Esophagus squamous epithelium (tissue), 5 donors: ENCODE measurements around the gene DBN1. TPM values are rescaled to one million over a fixed set of nuclear protein-coding genes. Genes with fewer than 3 reads are reported as not detected.

Experiments
- DNase-seq: peaks from one replicate; lab custom pipeline; 2025; lab: John Stamatoyannopoulos, UW
- H3K27ac ChIP-seq, 4 donors: fragments of 200-600 bp; sonication (generic); one replicate each; pipeline ENCODE4 v1.5.1; 2016 to 2019; ENCODE audit warnings: mild to moderate bottlenecking in 1 of 4
- H3K27me3 ChIP-seq, 4 donors: fragments of 200-600 bp; sonication (generic); 1 replicate in 3 of 4; 2 replicates in 1 of 4; pipeline versions ENCODE4 v1.5.1 to v1.6.0; 2017 to 2021; ENCODE audit warnings: antibody characterized with exemption in 1 of 4
- H3K36me3 ChIP-seq, 3 donors: fragments of 200-600 bp; sonication (generic); one replicate each; pipeline ENCODE4 v1.5.1; 2016 to 2019
- H3K4me1 ChIP-seq, 3 donors: fragments of 200-600 bp; sonication (generic); one replicate each; pipeline ENCODE4 v1.5.1; 2017 to 2019
- H3K4me3 ChIP-seq, 4 donors: fragments of 200-600 bp; sonication (generic); 1 replicate in 3 of 4; 2 replicates in 1 of 4; pipeline ENCODE4 v1.5.1; 2016 to 2019; ENCODE audit warnings: mild to moderate bottlenecking in 2 of 4, moderate library complexity in 1 of 4
- H3K9me3 ChIP-seq, 3 donors: fragments of 200-600 bp; sonication (generic); one replicate each; pipeline ENCODE4 v1.5.1; 2016 to 2019
- POLR2A ChIP-seq, 4 donors: fragments of 450-650 bp; IDR thresholded peaks; one replicate each; pipeline ENCODE4 v1.6.1; 2017; ENCODE audit warnings: antibody characterized with exemption in 4 of 4, mild to moderate bottlenecking in 4 of 4, moderate library complexity in 3 of 4
- WGBS, 2 donors: methylation state at CpG; one replicate each; pipeline ENCODE4 v1.1.5; 2018; 5-methylcytosine and 5-hydroxymethylcytosine counted together
- intact Hi-C: fragments of 100-400 bp; cut with DNase I; formaldehyde crosslinking; loops from one replicate; pipeline ENCODE4 v1.15.0; 2022
- total RNA-seq, 4 donors: library from RNA; depleted of rRNA; stranded (reverse); fragments of >200 nt; gene quantifications; one replicate each; pipeline ENCODE4 v1.1.0, GENCODE V29; 2016
- TF ChIP-seq, protein P1 (sequence below), 6 experiments: fragments of 450-650 bp in 4 of 6; fragments of 200-600 bp in 2 of 6; sonication (generic) in 2 of 6; IDR thresholded peaks; one replicate each; pipeline ENCODE4 v1.5.1; 2016 to 2019; ENCODE audit warnings: antibody characterized with exemption in 6 of 6, mild to moderate bottlenecking in 4 of 6, moderate library complexity in 4 of 6
- donor health status: DM: yes; HTN: yes; CAD: no.

DBN1 gene
- total RNA-seq, 4 donors from 2014 or later, result 11.9 to 51.1 (median 27.2) TPM

DNA sequence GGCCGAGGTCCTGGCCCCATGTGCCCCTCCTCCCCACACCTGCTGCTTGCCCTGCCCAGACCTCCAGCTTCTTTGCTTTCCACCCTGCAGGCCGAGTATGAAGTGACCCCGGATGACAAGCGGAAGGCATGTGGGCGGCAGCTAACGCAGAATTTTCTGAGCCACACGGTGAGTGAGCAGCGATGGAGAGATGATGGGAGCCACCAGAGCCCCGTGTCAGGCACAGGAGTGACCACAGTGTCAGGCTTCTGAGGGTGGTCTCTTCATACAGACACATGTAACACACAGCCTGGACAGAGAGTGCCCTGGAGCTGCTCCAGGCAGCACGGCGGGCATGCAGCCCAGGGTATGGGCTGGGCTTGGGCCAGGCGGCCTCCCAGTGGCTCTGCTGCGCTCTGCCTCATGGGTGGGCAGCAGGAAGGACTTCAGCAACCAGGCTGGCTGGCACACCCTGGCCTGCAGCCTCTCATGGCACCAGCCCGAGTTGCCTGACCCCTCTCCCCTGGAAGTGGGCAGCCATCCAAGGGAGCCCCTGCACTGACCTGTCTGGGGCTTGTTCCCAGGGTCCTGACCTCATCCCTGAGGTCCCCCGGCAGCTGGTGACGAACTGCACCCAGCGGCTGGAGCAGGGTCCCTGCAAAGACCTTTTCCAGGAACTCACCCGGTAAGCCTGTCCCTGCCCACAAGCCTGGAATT lies 41.1 kb downstream of the DBN1 start:
- Histone ChIP-seq H3K4me3 (peak overlapping the region in 1 of 4 donors; percentile 6), H3K27me3 (no peaks in the 10 kb centered on the region), H3K9me3 (no peaks in the 10 kb centered on the region), H3K4me1 (peaks cover 48 to 69% (median 56%) of the 10 kb centered on the region in 3 donors), H3K36me3 (peaks cover 46 to 67% (median 49%) of the 10 kb centered on the region in 3 donors), H3K27ac (peak overlapping the region; percentile 65 to 98 (median 86))
- 87 to 100% methylated on average over 2 to 6 of the region's 18 CpGs for WGBS, 2 donors
- intact Hi-C loops, result no loop called here
- no peak for DNase-seq
- TF ChIP-seq, protein P1, sequence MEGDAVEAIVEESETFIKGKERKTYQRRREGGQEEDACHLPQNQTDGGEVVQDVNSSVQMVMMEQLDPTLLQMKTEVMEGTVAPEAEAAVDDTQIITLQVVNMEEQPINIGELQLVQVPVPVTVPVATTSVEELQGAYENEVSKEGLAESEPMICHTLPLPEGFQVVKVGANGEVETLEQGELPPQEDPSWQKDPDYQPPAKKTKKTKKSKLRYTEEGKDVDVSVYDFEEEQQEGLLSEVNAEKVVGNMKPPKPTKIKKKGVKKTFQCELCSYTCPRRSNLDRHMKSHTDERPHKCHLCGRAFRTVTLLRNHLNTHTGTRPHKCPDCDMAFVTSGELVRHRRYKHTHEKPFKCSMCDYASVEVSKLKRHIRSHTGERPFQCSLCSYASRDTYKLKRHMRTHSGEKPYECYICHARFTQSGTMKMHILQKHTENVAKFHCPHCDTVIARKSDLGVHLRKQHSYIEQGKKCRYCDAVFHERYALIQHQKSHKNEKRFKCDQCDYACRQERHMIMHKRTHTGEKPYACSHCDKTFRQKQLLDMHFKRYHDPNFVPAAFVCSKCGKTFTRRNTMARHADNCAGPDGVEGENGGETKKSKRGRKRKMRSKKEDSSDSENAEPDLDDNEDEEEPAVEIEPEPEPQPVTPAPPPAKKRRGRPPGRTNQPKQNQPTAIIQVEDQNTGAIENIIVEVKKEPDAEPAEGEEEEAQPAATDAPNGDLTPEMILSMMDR (IDR thresholded peaks at IDR 0.05), result no peak
- TF ChIP-seq POLR2A (IDR thresholded peaks at IDR 0.05), result no peak

DNA sequence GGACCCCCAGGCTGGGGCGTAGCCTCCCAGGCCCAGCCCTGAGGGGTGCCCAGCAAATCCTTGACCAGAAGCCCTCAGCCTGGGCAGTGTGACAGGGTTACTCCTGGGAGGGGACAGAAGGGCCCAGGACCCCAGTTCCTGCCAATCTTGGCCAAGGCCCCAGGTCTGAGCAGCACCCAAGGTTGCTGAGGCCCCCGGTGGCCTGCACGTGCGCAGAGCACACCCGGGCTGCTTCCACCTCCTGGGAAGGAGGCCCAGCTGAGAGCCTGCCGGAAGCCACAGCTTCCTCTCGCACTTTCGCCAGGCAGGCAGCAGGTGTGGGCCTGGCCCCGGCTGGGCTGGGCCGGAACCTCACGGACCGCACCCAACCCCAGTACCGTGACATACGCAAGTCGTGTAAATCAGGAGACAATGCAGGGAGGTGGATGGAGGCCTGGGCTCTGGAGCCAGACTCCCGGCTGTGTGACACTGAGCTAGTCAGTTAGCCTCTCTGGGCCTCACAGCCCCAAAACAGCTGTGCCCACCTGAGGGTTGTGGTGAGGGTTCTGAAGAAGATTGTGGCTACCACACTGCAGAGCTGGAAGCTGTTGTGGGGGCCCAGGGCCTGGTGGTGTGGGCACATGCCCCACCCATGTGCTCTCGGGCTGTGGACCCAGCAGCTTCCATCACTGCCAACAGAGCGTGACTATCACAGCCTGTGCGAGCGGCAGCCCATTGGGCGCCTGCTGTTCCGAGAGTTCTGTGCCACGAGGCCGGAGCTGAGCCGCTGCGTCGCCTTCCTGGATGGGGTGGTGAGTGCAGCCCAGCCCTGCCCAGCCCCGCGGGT lies 41.9 kb downstream of the DBN1 start:
- WGBS, 2 donors, result no CpG with 5 or more reads among the region's 29 CpGs
- intact Hi-C loops, result no loop called here
- peak overlapping the region; percentile 65 to 98 (median 86) for H3K27ac ChIP-seq
- TF ChIP-seq, protein P1 (IDR thresholded peaks at IDR 0.05), result no peak
- no peak for TF ChIP-seq POLR2A (IDR thresholded peaks at IDR 0.05)
- no peaks in the 10 kb centered on the region for H3K27me3 ChIP-seq
- no peak for DNase-seq
- peaks cover 45 to 59% (median 46%) of the 10 kb centered on the region in 3 donors for H3K36me3 ChIP-seq
- H3K4me1 ChIP-seq, result peaks cover 51 to 74% (median 60%) of the 10 kb centered on the region in 3 donors
- H3K4me3 ChIP-seq, result peak overlapping the region in 1 of 4 donors; percentile 6
- no peaks in the 10 kb centered on the region for H3K9me3 ChIP-seq

DNA sequence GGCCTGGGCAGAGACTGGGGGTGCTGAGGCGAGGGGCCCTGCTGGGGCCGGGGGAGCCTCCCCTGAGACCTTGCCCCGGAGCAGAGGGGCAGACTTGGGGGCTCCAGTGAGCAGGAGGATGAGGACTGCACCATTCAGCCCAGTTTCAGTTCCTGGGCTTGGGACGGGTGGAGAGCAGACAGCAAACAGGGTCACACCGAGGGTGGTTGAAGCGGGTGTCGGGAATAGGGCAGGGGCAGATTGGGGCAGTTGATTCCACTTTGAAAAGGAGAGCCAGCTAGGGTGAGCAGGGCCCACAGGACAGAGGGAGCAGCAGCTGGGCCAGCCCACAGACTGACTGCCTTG lies 42.5 kb downstream of the DBN1 start:
- Histone ChIP-seq H3K4me1 (peaks cover 51 to 74% (median 60%) of the 10 kb centered on the region in 3 donors), H3K27ac (peak overlapping the region; percentile 65 to 98 (median 86)), H3K9me3 (no peaks in the 10 kb centered on the region), H3K36me3 (peaks cover 40 to 53% (median 40%) of the 10 kb centered on the region in 3 donors), H3K27me3 (no peaks in the 10 kb centered on the region), H3K4me3 (no peak overlapping the region)
- 50 to 73% methylated on average over 4 of the region's 7 CpGs for WGBS, 2 donors
- TF ChIP-seq, protein P1 (IDR thresholded peaks at IDR 0.05), result no peak
- TF ChIP-seq POLR2A (IDR thresholded peaks at IDR 0.05), result no peak
- DNase-seq, result no peak
- intact Hi-C loops, result no loop called here

DNA sequence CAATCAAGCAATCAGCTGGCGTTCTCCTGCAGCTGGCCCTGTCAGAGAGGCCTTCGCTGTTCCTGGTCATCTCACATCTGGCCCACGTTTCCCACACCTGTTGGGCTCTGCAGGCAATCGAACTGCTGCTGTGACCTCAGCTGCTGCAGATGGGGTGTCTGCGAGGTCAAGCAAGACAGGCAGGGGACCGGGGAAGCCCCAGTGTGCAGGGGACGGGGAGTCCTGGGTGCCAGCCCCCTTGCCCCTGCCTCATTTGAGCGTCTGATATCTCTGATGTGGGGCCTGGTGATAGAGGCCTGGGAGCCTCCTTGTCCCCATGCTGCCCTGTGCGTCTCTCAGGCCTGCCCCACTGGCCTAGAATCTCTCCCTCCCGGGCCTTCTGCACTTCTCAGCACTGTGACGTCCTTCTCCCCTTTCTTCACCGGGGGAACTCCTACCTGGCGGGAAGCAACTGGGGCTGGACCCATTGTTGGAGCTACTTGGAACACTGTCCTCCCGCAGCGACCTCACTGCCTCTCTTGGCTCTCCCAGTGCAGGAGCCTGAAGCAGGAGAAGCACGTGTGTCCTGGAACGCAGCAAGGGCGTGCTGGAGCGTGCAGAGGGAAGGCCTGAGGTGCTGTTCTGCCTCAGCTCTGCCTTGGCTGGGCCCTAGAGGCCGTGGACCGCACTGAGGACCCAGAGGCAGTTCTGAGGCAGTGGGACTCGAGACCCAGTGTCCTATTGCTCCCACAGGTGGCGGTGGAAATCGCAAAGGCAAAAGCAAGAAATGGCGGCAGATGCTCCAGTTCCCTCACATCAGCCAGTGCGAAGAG lies 43.1 kb downstream of the DBN1 start:
- no peak overlapping the region for H3K4me3 ChIP-seq
- peaks cover 36 to 47% (median 36%) of the 10 kb centered on the region in 3 donors for H3K36me3 ChIP-seq
- peaks cover 55 to 79% (median 62%) of the 10 kb centered on the region in 3 donors for H3K4me1 ChIP-seq
- no peaks in the 10 kb centered on the region for H3K27me3 ChIP-seq
- H3K27ac ChIP-seq, result peak overlapping the region; percentile 65 to 98 (median 86)
- DNase-seq, result no peak
- peak in 1 of 4 donors; percentile 26 for TF ChIP-seq POLR2A (IDR thresholded peaks at IDR 0.05)
- TF ChIP-seq, protein P1 (IDR thresholded peaks at IDR 0.05), result peak in 1 of 6 experiments; percentile 20
- WGBS, 2 donors, result 31 to 58% methylated on average over 8 to 15 of the region's 26 CpGs
- intact Hi-C loops, result no loop called here
- no peaks in the 10 kb centered on the region for H3K9me3 ChIP-seq
